Heart left ventricle (tissue), 16 donors: ENCODE data around the gene ACOXL. TPM values are rescaled to one million over a fixed set of nuclear protein-coding genes. Genes with fewer than 3 reads are reported as not detected.

Source experiments
- ATAC-seq, 4 donors: fragments of 200-7000 bp; cut with Tn5 transposase; one replicate each; pipeline ENCODE4 v1.9.1; 2020 to 2022; ENCODE audit warnings: moderate library complexity in 4 of 4, mild to moderate bottlenecking in 3 of 4, moderate number of reproducible peaks in 1 of 4
- DNase-seq, 5 donors: peaks; one replicate each; pipeline ENCODE4 v3.0.0-alpha.2; 2020
- H3K27ac ChIP-seq, 12 donors: fragments of 200-600 bp; sonication (generic) in 4 of 12; one replicate each; pipeline versions ENCODE4 v1.5.0 to v1.8.0; 2016 to 2022; ENCODE audit warnings: mild to moderate bottlenecking in 2 of 12
- H3K27me3 ChIP-seq, 9 donors: fragments of 200-600 bp; sonication (generic) in 2 of 9; one replicate each; pipeline versions ENCODE4 v1.5.1 to v1.8.0; 2016 to 2022; ENCODE audit warnings: mild to moderate bottlenecking in 3 of 9
- H3K36me3 ChIP-seq, 9 donors: fragments of 200-600 bp; sonication (generic) in 2 of 9; one replicate each; pipeline versions ENCODE4 v1.5.0 to v1.8.0; 2018 to 2022; ENCODE audit warnings: mild to moderate bottlenecking in 2 of 9
- H3K4me1 ChIP-seq, 12 donors: fragments of 200-600 bp; sonication (generic) in 4 of 12; one replicate each; pipeline versions ENCODE4 v1.5.0 to v1.8.0; 2016 to 2022; ENCODE audit warnings: mild to moderate bottlenecking in 3 of 12
- H3K4me3 ChIP-seq, 12 donors: fragments of 200-600 bp; sonication (generic) in 4 of 12; one replicate each; pipeline versions ENCODE4 v1.5.0 to v1.8.0; 2017 to 2022; ENCODE audit warnings: mild to moderate bottlenecking in 9 of 12, moderate library complexity in 4 of 12
- H3K9me3 ChIP-seq, 12 donors: fragments of 200-600 bp; sonication (generic) in 4 of 12; one replicate each; pipeline versions ENCODE4 v1.5.0 to v1.8.0; 2016 to 2022; ENCODE audit warnings: mild to moderate bottlenecking in 1 of 12
- CTCF ChIP-seq, 12 donors: fragments of 200-600 bp; sonication (generic) in 4 of 12; IDR thresholded peaks; one replicate each; pipeline versions ENCODE4 v1.5.0 to v1.8.0; 2018 to 2022; ENCODE audit warnings: antibody characterized with exemption in 12 of 12, mild to moderate bottlenecking in 5 of 12
- POLR2A ChIP-seq, 2 donors: fragments of 450-650 bp; IDR thresholded peaks; one replicate each; pipeline ENCODE4 v1.6.1; 2017; ENCODE audit warnings: antibody characterized with exemption in 2 of 2, mild to moderate bottlenecking in 2 of 2, moderate library complexity in 2 of 2
- WGBS, 4 donors: extraction: QIAGEN DNeasy Blood & Tissue Kit in 2 of 4; methylation state at CpG; one replicate each; pipeline versions ENCODE4 v1.1.5 to v1.1.7; 2013 to 2018; 5-methylcytosine and 5-hydroxymethylcytosine counted together
- intact Hi-C, 10 donors: fragments of 100-400 bp; cut with DNase I; formaldehyde crosslinking; loops; one replicate each; pipeline versions ENCODE4 v1.11.1 to v1.14.2; 2022
- polyA plus RNA-seq, 2 donors: library from polyadenylated mRNA; stranded (reverse); fragments of 200-250 nt; gene quantifications; one replicate each; pipeline ENCODE4 v1.2.3, GENCODE V29; 2013
- total RNA-seq, 9 donors: library from RNA; depleted of rRNA in 2 of 9; stranded (reverse); fragments of >200 nt in 2 of 9; fragmentation: NEBNext Ultra II Directional in 3 of 9; extraction: Animal tissue kit (Norgen Biotek cat#: 25700) in 3 of 9; gene quantifications; one replicate each; pipeline versions ENCODE4 v1.1.0 to v1.2.4, GENCODE V29; 2016 to 2023
- donor health status: ischemic (EF 13 %, LVEDD 7.1; RV severe dilation, severe dysfunction).
- donor health status: healthy with polysubstance abuse.
- donor health status: DM: no; HTN: yes; CAD: no.
- donor health status: DM: no; HTN: no; CAD: no.
- donor health status: ischemic (EF 25% LVEDD 6.9; RV normal size, moderate dysfunction).
- donor health status: ischemic (EF 25% LVEDD 5.7; RV mildly dilated, moderate dysfunction).
- donor health status: healthy.
- donor health status: DM: yes; HTN: yes; CAD: no.
- donor health status: ischemic (EF 35%, LVEDD 5.7; RV mildly dilated, moderate dysfunction).
- donor health status: nonischemic (EF 11% LVEDD 7.7; RV severe dilation, severe dysfunction).
- donor health status: DM: yes; HTN: yes; CAD: no.
- donor health status: PGD.
- donor health status: ischemic (EF 29% LVEDD 5.4; RV normal size, mild dysfunction).
- donor health status: nonischemic (EF 23%, LVEDD 6.1; RV moderate dilation, normal function).

ACOXL gene
- total and polyA plus RNA-seq, 11 donors: 0.25 TPM; not detected in 10

- H3K9me3 ChIP-seq: no peaks in the 10 kb centered on the region
- peaks cover 0 to 4% (median 0%) of the 10 kb centered on the region in 12 donors for H3K4me1 ChIP-seq
- no peak overlapping the region for H3K27ac ChIP-seq
- no peak for ATAC-seq
- H3K36me3 ChIP-seq: no peaks in the 10 kb centered on the region
- intact Hi-C loops: loop anchor here in 1 of 10 donors (5.0 kb wide), 1 partner anchor 83 kb away; no protein-coding TSS in a partner anchor
- TF ChIP-seq POLR2A (IDR thresholded peaks at IDR 0.05) (no peak), CTCF (IDR thresholded peaks at IDR 0.05) (no peak)
- no peak overlapping the region for H3K4me3 ChIP-seq
- no peak for DNase-seq
- WGBS, 4 donors: 69 to 72% (median 70%) methylated on average over 9 to 10 of the region's 10 CpGs
- peaks cover 0 to 13% (median 0%) of the 10 kb centered on the region in 9 donors for H3K27me3 ChIP-seq
Observed at GRCh38 chr2:110869472-110870446, 137.4 kb downstream of the ACOXL start.

GRCh38 chr2:110870545-110870944 lies 138.2 kb downstream of the ACOXL start:
- DNase-seq: no peak
- H3K27ac ChIP-seq: no peak overlapping the region
- no peaks in the 10 kb centered on the region for H3K36me3 ChIP-seq
- TF ChIP-seq POLR2A (IDR thresholded peaks at IDR 0.05) (no peak), CTCF (IDR thresholded peaks at IDR 0.05) (no peak)
- H3K27me3 ChIP-seq: peaks cover 0 to 5% (median 0%) of the 10 kb centered on the region in 9 donors
- peaks cover 0 to 5% (median 0%) of the 10 kb centered on the region in 12 donors for H3K4me1 ChIP-seq
- H3K9me3 ChIP-seq: no peaks in the 10 kb centered on the region
- whole genome bisulfite sequencing, 4 donors: 39 to 73% (median 66%) methylated on average over 2 of the region's 2 CpGs
- H3K4me3 ChIP-seq: no peak overlapping the region
- no peak for ATAC-seq
- intact Hi-C loops: no loop called here

GRCh38 chr2:110871637-110872036 lies 139.3 kb downstream of the ACOXL start:
- Histone ChIP-seq H3K9me3 (no peaks in the 10 kb centered on the region), H3K4me1 (peaks cover 0 to 5% (median 0%) of the 10 kb centered on the region in 12 donors), H3K27ac (no peak overlapping the region), H3K36me3 (no peaks in the 10 kb centered on the region), H3K27me3 (no peaks in the 10 kb centered on the region), H3K4me3 (no peak overlapping the region)
- no peak for TF ChIP-seq POLR2A (IDR thresholded peaks at IDR 0.05)
- TF ChIP-seq CTCF (IDR thresholded peaks at IDR 0.05): no peak
- intact Hi-C loops: no loop called here
- DNase-seq: no peak
- no peak for ATAC-seq
- WGBS, 4 donors: 86 to 88% (median 87%) methylated on average over 6 of the region's 6 CpGs

- DNase-seq: no peak
- Histone ChIP-seq H3K4me3 (no peak overlapping the region), H3K9me3 (no peaks in the 10 kb centered on the region), H3K27me3 (peaks cover 0 to 4% (median 0%) of the 10 kb centered on the region in 9 donors), H3K27ac (no peak overlapping the region), H3K4me1 (peaks cover 0 to 5% (median 0%) of the 10 kb centered on the region in 12 donors), H3K36me3 (no peaks in the 10 kb centered on the region)
- WGBS, 4 donors: 90 to 93% (median 93%) methylated on average over 4 of the region's 4 CpGs; no CpG with 5 or more reads in 1 of the 4 donors
- intact Hi-C loops: no loop called here
- ATAC-seq: no peak
- no peak for TF ChIP-seq POLR2A (IDR thresholded peaks at IDR 0.05)
- TF ChIP-seq CTCF (IDR thresholded peaks at IDR 0.05): no peak
Observed at GRCh38 chr2:110872521-110872920, 140.1 kb downstream of the ACOXL start.
